ENCODE data around the gene ADGRG1.

DNA sequence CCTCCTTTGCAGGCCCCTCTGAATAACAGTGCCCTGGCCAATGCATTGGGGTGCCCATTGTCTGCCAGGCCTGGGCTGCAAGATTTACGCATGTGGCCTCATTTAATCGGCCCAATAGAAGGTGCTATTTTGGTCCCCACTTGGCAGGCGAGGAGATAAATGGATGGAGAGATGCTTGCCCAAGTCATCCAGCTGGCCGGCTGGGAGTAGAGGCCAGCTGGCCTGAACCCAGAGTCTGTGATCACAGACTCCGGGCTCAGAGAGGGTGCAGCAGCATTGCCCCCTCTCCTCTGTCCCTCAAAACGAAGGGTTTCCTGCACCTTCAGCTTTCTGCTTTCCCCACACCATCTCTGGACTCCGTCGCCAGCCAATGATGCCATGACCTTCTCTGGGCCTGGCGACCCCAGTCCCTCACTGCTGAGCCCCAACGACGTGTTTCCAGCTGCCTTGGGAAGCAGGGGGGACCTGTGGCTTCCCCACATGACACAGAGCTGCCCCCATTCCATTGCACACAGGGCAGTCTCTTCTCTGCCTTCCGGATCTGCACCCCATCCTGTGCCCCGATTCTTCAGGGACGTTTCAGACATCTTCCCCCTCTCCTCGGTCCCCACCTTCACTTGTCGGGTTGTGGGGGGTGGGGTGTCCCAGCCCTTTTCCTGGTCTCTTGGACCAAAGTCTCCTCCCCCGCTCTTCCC, 3.5 kb upstream of the ADGRG1 start:
- TF ChIP-seq POLR2A (IDR thresholded peaks at IDR 0.05) = no peak
- no peak for TF ChIP-seq CTCF (IDR thresholded peaks at IDR 0.05)
